RPMI7951 (cell line): Measurements from ENCODE around the gene PGAM2. TPM values are rescaled to one million over a fixed set of nuclear protein-coding genes. Genes with fewer than 3 reads are reported as not detected.
"Not testable (repeated sequence)": the region's sequence is repeated elsewhere in the genome, so short reads cannot be mapped to it uniquely, and the experiment has no call there.

ENCODE experiments used
- DNase-seq: peaks from one replicate; pipeline ENCODE4 v3.0.0-alpha.2; 2012; ENCODE audit warnings: low read depth
- total RNA-seq: library from RNA; depleted of rRNA; stranded (reverse); fragments of >200 nt; shearing (Covaris generic); gene quantifications from 2 replicates; pipeline ENCODE4 v1.2.3, GENCODE V29; 2014

Gene PGAM2
- total RNA-seq, 1 experiment from 2014 or later = 0.36 TPM

DNA sequence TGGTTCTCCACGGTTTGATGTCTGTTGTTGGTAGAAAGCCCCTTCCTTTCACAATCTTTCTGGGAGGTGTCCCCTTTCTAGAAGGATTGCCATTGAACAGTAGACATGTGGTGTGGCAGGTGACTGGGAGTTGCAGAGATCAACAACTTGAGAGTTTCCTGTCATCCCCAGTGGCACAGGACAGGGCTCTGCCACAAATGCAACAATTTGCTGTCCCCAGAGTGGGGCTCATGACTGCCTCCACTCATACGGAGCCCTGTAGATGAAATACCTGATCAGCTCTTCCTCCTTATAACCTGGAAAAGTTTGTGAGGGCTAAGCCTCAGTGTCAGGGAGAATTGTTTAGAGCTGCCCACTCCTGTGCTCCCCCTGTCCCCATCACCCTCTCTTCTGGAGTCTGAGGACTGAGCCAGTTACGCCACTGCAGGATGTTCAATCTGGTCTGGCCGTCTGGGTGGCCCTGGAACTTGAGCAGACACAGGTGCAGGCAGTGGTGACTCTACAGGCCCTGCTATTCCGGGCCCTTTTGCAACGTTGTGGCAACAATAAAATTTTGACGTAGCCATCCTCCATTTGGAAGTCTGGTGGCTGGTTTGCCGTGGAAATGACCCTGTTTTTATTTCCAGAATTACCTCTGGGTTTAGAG, 14.3 kb downstream of the PGAM2 start:
- DNase-seq = no peak

DNA sequence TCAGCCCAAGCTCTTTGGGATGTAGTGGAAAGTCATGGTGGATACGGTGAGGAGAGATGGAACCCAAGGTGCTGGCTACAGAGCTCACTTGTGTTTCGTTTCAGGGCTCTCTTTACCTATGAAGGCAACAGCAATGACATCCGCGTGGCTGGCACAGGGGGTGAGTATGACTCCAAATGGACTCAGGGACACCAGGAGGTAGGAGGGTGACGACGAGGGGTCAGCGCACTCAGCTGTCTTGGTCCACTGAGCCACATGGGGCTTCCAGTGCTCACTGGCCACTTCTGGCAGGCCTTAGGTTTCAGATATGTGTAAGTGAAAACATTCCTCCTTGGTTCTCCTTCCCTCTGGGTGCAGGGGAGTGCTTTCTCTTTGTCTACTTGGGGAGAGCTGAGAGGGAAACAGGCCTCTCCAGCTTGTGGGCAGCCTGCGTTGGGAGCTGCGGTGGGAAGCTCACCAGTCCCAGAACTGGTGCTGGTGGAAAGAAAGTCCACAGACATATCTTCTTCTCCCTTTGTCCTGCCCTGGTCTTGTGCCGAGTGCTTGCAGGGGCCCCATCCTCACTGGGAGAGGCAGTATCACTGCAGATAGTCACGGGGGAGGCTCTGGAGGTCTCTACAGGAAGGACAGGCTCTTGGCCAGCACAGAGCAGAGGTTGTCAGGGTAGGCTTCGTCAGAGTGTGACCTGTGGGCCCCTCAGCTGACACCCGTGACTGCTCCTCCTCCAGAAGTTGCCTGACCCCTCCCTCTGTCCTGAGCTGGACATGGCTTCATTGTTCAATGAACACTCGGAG, 15.0 kb downstream of the PGAM2 start:
- no peak for DNase-seq

DNA sequence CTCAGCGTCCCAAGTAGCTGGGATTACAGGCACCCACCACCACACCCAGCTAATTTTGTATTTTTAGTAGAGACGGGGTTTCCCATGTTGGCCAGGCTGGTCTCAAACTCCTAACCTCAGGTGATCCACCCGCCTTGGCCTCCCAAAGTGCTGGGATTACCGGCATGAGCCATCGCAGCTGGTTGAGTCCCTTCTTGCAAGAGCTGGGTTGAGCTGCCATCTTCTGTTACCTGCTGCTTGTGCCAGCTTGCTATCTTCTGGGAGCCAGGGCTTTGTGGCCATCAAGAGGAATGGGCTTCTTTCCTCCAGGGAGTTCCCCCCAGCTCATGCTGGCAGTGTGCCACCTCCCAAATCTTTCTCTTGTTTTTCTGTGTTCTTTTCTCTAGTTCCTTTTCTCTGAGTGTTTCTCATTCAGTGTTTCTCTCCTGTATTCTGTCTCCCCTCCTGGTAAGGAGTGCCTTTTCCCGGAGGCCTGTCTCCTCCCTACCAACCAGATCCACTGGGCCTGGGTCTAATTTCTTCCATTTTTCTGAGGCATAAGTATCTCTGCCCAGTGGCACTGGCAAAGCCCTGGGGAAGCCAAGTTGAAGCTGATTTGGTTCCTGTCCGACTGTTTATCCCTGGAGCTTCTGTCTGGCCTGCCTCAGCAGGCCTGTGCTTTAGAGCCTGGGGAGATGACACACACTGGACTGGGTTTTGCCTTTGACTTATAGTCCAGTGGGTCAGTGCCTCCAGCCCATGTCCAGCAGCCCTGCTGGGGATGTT, 17.2 kb downstream of the PGAM2 start:
- DNase-seq = no peak

DNA sequence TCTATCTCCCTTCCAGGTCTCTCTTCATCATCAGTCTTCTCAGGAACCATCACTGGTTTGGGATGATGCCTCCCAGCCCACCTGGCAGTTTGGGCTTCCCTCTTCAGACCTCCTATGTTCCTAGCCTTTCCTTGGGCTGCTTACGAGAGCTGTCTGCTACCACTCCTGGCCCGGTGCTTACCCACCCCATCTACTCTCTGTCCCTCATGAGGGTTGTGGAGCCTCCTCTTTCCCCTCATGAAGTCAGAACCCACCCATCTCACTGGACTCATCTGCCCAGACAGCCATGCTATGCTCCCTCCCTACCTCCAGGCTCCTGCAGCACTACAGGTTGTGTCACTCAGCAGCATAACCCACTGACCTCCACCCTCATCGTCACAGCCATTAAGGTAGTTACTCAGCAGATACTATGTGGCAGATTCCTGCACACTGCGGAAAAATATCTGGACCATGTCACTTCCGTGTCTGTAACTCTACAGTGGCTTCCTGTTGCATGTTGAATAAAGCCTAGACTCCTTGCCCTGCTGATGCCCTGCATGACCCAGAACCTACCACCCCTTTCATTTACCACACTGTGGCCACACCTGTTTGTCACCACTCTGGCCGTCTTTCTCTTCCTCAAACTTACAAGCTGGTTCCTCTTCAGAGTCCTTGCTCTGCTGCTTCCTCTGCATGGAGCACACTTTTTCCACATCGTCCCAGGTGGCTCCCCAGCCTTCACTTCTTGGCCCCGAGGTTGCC, 18.9 kb downstream of the PGAM2 start:
- DNase-seq = no peak

DNA sequence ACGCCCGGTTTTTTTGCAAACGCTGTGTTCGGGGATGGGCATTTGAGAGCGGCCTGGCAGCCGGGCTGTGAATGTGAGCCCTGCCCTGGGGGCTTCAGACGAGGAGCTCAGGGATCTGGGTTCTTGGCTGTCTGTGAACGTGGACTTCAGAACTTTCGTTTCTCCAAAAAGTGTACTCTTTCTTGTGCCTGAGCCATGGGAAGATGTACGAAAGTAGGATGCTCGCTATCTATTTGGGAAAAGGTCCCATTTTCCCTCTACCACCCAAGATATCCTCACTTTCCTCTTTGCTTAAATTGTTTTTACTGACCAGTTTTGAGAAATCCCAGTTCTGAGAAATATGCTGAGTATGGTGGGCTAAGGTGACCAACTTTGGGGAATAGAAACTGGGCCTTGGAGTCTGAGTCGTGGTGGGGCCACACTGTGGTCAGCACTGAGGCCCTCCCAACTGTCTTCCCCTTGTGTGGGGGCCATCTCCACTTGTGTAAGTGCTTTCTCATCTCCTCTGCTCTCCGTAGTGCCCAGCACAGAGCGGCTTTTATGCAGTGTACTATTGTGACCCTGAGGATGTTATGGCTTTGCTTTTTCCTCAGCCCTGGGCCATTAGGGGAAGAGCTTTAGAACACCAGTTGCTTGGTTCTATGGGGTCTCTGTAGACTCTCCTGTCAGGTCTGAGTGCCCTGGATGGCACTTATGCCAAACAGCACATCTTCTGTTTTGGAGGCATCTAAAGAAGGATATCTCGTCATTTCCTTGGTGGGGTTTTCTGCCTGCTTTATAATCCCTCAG, 19.9 kb downstream of the PGAM2 start:
- DNase-seq = peak; percentile 73

DNA sequence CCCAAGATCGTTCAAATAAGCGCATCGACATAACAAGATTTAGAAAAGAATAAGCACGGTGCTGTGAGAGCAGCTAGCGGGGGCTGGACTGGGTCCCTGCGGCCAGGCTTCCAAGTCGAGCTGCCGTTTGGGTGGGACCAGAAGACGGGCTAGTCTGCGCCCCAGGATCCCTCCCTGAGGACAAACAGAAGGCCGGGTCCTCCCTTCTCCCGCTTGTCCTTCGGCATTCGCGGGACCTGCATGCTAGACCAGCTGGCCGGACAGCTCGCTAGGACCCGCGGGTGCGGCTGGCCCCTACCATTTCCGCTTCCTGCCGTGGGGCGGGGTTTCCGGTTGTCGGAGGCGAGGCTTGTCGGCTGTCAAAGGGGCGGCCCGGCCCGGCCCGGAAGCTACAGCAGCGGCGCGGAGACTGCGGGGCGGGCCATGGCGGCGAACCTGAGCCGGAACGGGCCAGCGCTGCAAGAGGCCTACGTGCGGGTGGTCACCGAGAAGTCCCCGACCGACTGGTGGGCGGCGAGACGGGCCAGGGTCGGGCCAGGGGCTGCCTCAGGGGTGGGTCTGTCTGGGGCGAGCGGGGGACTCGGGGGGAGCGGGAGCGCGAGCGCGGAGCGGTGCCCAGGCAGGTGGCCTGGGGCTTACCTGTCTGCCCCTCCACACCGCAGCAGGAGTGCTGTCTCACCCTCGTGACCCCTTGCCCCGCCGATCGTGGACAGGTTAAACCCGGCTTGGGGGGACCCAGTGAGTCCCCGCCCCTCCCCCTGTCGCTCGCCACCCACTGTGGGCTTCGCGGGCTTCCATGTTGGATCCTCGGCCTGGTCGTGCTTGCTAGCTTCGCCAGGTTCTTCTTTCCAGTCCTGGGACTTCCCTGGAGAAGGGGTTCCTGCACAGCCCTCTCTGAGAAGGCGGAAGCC, 20.8 kb downstream of the PGAM2 start, which contains the start of gene DBNL:
Gene DBNL (plus strand): TSS at position 388 of the 911 bp plus-strand sequence. CDS start 36 bp downstream, at position 424.
- DNase-seq = peak; percentile 92

DNA sequence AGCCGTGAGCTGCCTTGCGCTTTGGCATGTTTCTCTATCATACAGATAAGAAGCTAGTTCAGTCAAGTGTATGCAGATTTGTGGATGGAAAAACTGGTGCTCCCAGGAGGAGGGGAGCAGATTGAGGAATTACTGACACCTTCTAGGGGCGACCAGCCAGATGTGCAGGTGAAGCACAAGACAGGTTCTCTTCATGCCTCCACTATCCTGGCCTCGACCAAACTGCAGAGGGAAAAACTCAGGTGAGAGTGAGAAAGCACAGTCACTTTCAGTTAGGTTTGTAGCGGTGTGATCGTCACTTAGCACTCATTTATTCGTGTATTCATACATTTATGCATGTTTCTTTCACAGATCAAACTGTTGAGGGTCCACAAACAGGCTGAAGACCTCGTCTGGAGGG, 21.5 kb downstream of the PGAM2 start:
- no peak for DNase-seq

DNA sequence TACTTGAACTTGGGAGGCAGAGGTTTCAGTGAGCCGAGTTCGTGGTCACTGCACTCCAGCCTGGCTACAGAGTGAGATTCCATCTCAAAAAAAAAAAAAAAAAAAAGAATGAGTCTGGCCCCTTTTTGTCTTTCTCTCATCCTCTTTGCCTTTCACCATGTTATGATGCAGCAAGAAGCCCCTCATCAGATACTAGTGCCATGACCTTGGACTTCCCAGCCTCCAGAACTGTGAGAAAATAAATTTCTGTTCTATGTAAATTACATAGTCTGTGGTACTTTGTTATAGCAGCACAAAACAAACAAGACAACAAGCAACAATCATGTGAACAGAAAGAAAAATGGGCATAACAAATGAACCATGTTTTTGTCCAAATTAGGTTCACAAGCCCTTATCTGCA, 23.1 kb downstream of the PGAM2 start:
- no peak for DNase-seq

DNA sequence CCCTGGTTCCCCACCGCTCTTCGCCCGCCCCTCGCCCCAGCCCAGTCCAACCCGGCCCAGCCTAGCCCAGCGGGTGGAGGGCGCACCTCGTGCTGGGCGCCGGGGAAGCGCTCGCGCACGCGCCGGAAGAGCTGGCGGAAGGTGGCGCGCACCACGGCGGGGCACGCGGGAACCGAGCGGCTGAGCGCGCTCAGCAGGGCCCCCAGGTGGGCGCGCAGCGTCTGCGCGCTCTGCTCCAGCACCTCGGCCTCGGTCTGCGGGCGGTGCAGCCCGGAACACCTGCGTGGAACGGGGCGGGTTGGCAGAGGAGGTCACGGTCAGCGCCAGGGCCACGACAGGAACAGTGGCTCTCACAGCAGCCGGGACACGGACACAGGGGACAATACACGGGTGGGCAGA, 24.9 kb downstream of the PGAM2 start:
- not testable (repeated sequence) for DNase-seq

DNA sequence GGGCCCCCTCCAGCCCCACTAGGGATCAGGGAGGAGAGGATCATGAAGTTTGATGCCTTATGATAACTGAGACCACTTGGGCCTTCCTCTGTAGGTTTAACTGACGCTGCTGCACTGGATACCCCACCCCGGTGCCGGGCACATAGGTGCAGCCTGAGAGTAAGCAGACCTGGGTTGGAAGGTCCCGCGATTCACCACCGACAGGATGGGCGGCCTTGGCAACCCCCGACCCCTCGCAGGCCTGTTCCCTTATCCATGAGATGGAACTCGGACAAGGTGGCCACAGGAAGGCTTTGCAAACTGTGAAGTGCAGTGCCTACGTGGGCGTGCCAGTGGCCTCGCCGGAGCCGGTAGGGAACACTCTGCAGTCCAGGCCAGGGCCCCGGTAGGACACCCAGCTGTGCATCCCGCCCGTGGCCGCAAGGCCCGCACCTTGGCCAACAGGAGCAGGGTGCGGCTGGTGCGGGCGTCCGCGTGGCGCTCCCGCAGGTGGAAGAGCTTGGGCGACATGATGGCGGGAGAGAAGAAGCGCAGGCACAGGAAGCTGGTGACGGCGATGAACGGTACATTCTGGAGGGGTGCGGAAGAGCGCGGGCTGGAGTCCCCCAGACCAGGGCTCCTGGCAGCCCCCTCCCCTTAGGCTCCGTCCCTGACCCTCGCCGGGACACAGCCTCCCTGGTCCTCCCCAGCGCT, 25.4 kb downstream of the PGAM2 start:
- not testable (repeated sequence) for DNase-seq

DNA sequence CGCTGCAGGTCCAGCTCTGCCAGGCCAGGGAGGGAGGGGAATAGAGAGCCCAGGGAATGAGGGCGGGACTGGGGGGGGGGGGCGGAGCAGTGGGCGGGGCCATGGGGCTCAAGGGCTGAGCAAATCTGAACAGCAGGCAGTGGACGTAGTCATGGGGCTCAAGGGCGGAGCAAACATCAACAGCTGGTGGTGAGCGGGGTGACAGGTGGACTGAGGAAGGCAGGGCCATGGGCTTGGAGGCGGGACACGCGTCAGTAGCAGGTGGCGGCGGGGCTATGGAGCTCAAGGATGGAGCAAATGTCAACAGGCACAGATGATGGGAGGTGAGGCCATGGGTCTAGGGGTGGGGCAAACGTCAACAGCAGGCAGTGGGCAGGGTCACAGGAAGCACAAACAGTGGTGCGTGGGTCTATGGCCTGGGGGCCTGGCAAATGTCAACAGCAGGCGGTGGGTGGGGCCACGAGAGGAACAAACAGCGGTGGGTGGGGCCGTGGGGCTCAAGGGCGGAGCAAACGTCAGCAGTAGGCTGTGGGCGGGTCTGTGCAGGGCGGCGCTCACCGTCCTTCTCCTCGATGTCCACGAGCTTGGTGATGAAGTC, 26.3 kb downstream of the PGAM2 start:
- peak; percentile 82 for DNase-seq

DNA sequence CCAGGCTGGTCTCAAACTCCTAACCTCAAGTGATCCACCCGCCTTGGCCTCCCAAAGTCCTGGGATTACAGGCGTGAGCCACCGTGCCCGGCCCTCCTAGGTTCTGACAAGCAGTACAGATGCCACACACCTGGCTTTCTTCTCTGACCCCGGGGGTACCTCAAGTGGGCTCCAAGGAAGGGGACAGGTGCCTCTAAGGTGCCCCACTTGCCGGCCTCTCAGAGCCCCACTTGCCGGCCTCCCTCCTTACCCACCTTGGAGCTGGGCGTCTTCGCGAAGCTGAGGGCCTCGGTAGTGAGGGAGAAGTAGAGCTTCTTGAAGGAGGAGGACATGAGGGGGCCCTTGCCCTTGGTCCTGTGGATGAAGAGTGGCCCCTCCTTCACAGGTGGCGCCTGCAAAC, 26.8 kb downstream of the PGAM2 start:
- not testable (repeated sequence) for DNase-seq

DNA sequence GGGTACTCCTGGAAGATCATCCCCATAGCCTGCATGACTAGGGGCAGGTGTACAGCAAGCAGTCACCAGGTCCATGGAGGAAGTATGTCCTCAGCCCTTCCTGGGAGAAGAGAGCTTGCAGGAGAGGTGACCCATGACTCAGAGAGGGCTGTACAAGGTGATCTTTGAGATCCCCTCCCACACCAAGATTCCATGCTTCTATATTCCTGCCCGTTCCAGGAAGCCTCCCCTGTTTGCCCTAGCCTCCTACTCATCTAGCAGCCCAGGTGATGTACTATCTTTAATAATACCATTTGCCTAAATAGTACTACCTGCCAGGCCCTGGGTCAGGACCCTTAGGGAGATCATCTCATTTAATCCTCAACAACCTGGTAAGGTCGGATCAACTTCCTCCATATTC, 27.4 kb downstream of the PGAM2 start:
- not testable (repeated sequence) for DNase-seq

DNA sequence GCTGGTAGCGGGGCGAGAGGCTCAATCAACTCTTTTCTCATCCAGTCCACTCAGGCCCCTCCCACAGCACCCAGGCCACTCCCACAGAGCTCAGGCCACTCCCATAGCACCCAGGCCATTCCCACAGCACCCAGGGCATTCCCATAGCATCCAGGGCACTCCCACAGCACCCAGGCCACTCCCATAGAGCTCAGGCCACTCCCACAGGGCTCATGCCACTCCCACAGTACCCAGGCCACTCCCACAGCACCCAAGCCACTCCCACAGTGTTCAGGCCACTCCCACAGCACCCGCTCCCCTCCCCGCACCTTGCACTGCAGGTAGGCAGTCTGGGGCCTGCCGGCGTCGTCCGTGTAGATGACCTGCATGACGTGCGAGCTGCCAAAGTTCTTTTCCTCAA, 29.0 kb downstream of the PGAM2 start:
- DNase-seq = peak; percentile 24

DNA sequence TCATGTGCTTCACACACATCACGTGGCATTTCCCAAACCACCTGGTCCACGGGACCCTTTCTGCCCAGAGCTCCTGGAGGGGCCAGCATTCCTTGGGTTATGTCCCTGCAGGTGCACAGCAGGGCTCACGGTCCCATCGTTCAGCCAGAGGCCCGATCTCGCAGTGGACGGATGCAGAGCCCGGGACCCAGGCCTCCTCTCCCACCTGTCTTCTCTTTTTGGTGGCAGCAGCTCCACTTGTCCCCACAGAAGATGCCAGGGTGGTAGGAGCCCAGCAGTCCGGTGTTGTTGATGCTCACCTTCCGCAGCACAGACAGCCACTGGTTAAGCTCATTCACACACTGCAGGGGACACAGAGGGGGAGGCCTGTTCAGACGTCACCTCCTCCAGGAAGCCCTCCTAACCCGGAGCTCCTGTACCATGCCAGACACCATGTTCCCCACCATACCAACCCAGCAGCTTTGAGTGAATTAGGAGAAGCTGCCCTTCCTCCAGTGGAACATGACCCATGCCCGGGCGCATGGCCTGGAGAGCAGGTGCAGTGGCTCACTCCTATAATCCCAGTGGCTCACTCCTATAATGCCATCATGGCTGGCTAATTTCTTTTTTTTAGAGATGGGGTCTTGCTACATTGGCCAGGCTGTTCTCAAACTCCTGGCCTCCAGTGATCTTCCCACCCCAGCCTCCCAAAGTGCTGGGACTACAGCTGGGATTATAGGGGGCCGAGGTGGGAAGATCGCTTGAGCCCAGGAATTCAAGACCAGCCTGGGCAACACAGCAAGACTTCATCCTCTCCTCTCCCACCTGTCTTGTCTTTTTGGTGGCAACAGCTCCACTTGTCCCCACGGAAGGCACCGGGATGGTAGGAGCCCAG, 31.2 kb downstream of the PGAM2 start:
- not testable (repeated sequence) for DNase-seq

DNA sequence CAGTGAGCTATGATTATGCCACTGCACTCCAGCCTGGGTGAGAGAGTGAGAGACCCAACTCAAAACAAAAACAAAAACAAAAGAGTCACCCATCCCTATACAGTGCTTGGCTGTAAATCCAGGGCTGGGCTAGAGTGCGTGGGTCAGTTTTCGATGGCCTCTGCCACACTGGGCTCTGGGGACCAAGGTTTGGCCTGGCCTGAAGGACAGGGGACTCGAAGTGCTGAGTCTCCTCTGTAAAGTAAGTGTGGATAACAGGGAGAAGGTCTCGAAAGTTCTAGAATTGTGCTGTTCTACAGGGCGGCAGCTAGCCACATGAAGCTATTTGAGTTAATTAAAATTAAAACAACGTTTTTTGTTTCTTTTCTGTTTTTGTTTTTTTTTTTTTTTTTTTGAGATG, 33.3 kb downstream of the PGAM2 start:
- not testable (repeated sequence) for DNase-seq

DNA sequence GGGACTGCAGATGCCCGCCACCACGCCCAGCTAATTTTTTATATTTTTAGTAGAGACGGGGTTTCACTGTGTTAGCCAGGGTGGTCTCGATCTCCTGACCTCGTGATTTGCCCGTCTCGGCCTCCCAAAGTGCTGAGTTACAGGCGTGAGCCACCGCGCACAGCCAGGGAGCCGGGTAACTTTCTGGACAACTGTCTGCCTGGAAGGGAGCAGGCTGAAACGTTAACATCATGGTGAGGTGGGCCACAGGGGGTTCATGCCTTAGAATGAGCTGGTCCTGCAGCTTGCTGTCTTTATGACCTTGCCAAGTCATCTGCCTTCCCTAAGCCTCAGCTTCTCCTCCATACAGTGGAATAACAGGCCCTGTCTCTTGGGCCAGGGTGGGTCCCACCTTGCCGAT, 34.0 kb downstream of the PGAM2 start:
- not testable (repeated sequence) for DNase-seq

DNA sequence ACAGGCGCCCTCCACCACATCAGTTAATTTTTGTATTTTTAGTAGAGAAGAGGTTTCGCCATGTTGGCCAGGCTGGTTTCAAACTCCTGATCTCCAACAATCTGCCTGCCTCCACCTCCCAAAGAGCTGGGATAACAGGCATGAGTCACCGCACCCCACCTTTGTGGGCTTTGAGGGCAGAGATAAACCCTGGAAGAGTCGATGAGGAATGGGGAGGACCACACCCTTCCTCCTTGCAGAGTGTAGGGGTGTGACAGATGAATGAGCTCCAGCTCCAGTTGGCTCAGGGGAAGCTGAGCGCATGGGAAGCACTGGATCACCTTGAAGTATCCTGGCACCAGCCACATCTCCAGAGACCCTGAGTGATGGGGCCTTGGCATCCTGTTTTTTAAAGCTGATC, 35.3 kb downstream of the PGAM2 start:
- not testable (repeated sequence) for DNase-seq
